NB4 (cell line): ENCODE measurements around the gene ASCL2.

Experiments used
- CTCF ChIP-seq: IDR thresholded peaks from one replicate; pipeline ENCODE4 v1.5.1; 2012; ENCODE audit warnings: low read depth, low read length
- POLR2A ChIP-seq: IDR thresholded peaks from 2 replicates; pipeline ENCODE4 v1.6.1; 2011; ENCODE audit warnings: mild to moderate bottlenecking; ENCODE audit not compliant: insufficient read length; ENCODE audit errors: extremely low read depth

DNA sequence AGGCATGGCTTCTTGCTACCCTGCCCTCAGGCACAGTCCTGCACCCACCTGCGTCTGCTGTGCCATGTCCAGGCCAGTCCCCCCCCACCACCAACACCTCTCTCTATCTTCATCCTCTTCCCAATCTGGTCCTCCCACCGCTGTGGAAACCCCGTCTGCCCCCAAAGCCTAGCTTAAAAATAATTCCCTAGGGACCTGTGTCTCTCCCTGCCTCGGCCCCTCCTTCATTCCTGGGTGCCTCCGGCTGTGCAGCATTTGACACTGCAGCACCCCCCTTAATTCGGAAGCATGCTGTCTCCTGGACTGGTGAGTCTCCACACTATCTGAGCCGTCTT lies 2.5 kb upstream of the ASCL2 start:
- TF ChIP-seq CTCF (no peak), POLR2A (no peak)
